SK-N-SH (cell line): ENCODE measurements around the gene BICC1.

Experiments
- CHD2 ChIP-seq: fragments of 150-350 bp; IDR thresholded peaks from 2 replicates; pipeline ENCODE4 v1.6.1; 2018; ENCODE audit warnings: low read length; ENCODE audit not compliant: partially characterized antibody
- CTCF ChIP-seq: fragments of 200-600 bp; sonication (generic); IDR thresholded peaks from 2 replicates; pipeline ENCODE4 v1.6.1; 2017; ENCODE audit warnings: antibody characterized with exemption, mild to moderate bottlenecking, moderate library complexity
- EP300 ChIP-seq, 2 experiments: IDR thresholded peaks; 2 replicates each; pipeline versions ENCODE4 v1.4.0 to v1.6.1; 2012; ENCODE audit warnings: borderline replicate concordance in 1 of 2, low read depth in 1 of 2, low read length in 1 of 2
- FOSL2 ChIP-seq: IDR thresholded peaks from 2 replicates; pipeline ENCODE4 v1.4.0; 2012; ENCODE audit warnings: low read depth, mild to moderate bottlenecking, moderate library complexity, borderline replicate concordance
- FOXJ3 ChIP-seq: sonication (generic); formaldehyde crosslinking; IDR thresholded peaks from 2 replicates; pipeline ENCODE4 v1.5.1; 2020; ENCODE audit warnings: mild to moderate bottlenecking, missing genetic modification reagents
- POLR2AphosphoS5 ChIP-seq: IDR thresholded peaks from 2 replicates; pipeline ENCODE4 v1.6.1; 2012; ENCODE audit warnings: low read depth, low read length
- RAD21 ChIP-seq: IDR thresholded peaks from 2 replicates; pipeline ENCODE4 v1.6.1; 2012; ENCODE audit warnings: mild to moderate bottlenecking, low read length
- SIN3A ChIP-seq: IDR thresholded peaks from 2 replicates; pipeline ENCODE4 v1.6.1; 2012; ENCODE audit warnings: low read depth, mild to moderate bottlenecking, low read length, moderate library complexity, borderline replicate concordance
- USF1 ChIP-seq: IDR thresholded peaks from 2 replicates; pipeline ENCODE4 v1.4.0; 2012; ENCODE audit warnings: low read depth, borderline replicate concordance
- TF ChIP-seq, protein P1 (sequence below): IDR thresholded peaks from 2 replicates; pipeline ENCODE4 v1.6.1; 2012; ENCODE audit warnings: mild to moderate bottlenecking, low read depth, low read length, moderate library complexity

- TF ChIP-seq CTCF (no peak), FOXJ3 (no peak), USF1 (no peak), POLR2AphosphoS5 (no peak), SIN3A (no peak), FOSL2 (no peak), EP300 (IDR thresholded peaks at IDR 0.05; ENCODE audit: borderline replicate concordance in 1 of 2, low read depth in 1 of 2, low read length in 1 of 2) (no peak), RAD21 (no peak), CHD2 (no peak)
- TF ChIP-seq, protein P1, sequence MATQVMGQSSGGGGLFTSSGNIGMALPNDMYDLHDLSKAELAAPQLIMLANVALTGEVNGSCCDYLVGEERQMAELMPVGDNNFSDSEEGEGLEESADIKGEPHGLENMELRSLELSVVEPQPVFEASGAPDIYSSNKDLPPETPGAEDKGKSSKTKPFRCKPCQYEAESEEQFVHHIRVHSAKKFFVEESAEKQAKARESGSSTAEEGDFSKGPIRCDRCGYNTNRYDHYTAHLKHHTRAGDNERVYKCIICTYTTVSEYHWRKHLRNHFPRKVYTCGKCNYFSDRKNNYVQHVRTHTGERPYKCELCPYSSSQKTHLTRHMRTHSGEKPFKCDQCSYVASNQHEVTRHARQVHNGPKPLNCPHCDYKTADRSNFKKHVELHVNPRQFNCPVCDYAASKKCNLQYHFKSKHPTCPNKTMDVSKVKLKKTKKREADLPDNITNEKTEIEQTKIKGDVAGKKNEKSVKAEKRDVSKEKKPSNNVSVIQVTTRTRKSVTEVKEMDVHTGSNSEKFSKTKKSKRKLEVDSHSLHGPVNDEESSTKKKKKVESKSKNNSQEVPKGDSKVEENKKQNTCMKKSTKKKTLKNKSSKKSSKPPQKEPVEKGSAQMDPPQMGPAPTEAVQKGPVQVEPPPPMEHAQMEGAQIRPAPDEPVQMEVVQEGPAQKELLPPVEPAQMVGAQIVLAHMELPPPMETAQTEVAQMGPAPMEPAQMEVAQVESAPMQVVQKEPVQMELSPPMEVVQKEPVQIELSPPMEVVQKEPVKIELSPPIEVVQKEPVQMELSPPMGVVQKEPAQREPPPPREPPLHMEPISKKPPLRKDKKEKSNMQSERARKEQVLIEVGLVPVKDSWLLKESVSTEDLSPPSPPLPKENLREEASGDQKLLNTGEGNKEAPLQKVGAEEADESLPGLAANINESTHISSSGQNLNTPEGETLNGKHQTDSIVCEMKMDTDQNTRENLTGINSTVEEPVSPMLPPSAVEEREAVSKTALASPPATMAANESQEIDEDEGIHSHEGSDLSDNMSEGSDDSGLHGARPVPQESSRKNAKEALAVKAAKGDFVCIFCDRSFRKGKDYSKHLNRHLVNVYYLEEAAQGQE = no peak
Observed at GRCh38 chr10:58741673-58742072, 229.0 kb downstream of the BICC1 start.
